Ureter (tissue), 1 donor: Measurements from ENCODE around the gene PAN2. TPM values are rescaled to one million over a fixed set of nuclear protein-coding genes. Genes with fewer than 3 reads are reported as not detected.
A peak's percentile ranks its signal among the peaks of the same experiment; 100 is the strongest.

Experiments
- DNase-seq: peaks from one replicate; pipeline ENCODE4 v3.0.0-alpha.2; 2020; ENCODE audit warnings: low spot score
- total RNA-seq: library from RNA; stranded (reverse); gene quantifications from one replicate; pipeline ENCODE4 v1.2.4, GENCODE V29; 2023
- donor health status: DM: yes; HTN: yes; CAD: no.

The PAN2 gene, protein sequence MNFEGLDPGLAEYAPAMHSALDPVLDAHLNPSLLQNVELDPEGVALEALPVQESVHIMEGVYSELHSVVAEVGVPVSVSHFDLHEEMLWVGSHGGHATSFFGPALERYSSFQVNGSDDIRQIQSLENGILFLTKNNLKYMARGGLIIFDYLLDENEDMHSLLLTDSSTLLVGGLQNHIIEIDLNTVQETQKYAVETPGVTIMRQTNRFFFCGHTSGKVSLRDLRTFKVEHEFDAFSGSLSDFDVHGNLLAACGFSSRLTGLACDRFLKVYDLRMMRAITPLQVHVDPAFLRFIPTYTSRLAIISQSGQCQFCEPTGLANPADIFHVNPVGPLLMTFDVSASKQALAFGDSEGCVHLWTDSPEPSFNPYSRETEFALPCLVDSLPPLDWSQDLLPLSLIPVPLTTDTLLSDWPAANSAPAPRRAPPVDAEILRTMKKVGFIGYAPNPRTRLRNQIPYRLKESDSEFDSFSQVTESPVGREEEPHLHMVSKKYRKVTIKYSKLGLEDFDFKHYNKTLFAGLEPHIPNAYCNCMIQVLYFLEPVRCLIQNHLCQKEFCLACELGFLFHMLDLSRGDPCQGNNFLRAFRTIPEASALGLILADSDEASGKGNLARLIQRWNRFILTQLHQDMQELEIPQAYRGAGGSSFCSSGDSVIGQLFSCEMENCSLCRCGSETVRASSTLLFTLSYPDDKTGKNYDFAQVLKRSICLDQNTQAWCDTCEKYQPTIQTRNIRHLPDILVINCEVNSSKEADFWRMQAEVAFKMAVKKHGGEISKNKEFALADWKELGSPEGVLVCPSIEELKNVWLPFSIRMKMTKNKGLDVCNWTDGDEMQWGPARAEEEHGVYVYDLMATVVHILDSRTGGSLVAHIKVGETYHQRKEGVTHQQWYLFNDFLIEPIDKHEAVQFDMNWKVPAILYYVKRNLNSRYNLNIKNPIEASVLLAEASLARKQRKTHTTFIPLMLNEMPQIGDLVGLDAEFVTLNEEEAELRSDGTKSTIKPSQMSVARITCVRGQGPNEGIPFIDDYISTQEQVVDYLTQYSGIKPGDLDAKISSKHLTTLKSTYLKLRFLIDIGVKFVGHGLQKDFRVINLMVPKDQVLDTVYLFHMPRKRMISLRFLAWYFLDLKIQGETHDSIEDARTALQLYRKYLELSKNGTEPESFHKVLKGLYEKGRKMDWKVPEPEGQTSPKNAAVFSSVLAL
- total RNA-seq, result 103 TPM

DNA sequence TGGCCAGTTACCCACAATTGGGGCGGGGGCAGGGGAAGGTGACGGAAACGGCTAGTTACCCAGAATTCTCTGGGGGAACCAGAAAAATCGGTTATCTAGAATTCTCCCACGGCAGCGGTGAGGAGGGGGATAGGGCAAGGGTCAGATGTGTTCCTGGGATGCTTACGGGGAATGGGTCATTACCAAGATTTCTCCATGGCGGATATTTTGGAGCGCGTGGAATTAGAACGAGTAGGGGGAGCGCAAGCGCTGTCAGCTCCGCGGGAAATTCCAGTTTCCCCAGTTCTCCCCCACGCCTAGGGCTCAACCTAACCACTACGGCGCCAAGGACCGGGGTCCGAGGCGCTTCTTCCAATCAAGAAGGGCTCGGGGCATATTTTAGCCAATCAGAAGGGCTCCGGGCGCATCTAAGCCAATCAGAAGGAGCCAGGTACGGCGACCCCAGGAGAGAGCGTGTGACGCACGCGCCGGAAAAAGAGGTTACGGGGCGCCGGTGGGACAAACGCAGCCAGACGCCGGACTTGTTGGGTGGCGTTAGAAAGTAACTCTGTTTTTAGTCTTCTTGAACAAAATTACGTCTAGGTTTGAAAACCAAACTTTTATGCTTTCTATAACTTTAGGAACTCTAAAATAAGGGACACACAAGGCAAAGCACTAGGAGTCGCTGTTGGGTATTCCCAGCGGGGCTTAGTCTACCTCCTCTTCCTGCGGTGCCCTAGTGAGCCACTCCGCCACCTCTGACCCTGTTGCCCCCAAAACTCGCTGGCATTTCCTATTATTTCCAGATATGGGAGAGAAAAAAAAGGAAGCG lies at the start of gene PAN2:
Gene PAN2 (minus strand): TSS at position 322 of the 811 bp plus-strand sequence. CDS start 906 bp downstream, outside the sequence.
- peak; percentile 98 for DNase-seq

- no peak for DNase-seq
Observed at GRCh38 chr12:56382611-56383010, 48.8 kb upstream of the PAN2 start.

- no peak for DNase-seq
Observed at GRCh38 chr12:56377989-56378316, 44.2 kb upstream of the PAN2 start.

DNA sequence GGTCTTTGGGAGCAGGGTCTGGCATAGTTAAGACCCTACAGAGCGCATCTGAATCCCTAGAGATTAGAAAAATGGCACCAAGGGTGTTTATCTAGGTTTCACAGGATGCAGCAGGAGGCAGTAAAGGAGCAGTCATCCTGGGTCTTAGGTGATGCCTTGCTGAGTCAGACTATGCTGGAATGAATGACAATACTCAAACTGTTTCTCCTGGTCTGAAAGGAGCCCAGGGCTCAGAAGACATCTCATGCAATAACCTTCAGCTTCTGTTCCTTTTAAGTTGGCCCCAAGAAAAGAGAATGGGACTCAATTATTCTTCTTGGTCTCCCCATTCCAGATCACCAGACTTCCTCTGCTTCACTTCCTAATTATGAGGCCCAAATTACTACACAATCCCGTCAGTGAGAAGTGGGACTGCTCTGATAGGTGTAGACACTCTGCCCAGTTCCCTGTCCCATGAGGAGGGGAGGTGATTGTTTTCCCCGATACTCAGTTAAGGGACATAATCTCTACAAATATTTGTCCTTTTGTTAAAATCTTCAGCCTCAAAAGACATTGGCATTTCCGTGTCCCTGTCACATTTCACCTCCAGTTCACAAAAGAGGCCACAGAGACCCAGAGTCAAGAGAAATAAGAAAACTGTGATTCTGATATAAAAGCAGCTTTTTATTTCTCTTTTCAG lies 43.6 kb upstream of the PAN2 start:
- no peak for DNase-seq

GRCh38 chr12:56375598-56376434 lies 42.0 kb upstream of the PAN2 start:
- peak; percentile 12 for DNase-seq

DNA sequence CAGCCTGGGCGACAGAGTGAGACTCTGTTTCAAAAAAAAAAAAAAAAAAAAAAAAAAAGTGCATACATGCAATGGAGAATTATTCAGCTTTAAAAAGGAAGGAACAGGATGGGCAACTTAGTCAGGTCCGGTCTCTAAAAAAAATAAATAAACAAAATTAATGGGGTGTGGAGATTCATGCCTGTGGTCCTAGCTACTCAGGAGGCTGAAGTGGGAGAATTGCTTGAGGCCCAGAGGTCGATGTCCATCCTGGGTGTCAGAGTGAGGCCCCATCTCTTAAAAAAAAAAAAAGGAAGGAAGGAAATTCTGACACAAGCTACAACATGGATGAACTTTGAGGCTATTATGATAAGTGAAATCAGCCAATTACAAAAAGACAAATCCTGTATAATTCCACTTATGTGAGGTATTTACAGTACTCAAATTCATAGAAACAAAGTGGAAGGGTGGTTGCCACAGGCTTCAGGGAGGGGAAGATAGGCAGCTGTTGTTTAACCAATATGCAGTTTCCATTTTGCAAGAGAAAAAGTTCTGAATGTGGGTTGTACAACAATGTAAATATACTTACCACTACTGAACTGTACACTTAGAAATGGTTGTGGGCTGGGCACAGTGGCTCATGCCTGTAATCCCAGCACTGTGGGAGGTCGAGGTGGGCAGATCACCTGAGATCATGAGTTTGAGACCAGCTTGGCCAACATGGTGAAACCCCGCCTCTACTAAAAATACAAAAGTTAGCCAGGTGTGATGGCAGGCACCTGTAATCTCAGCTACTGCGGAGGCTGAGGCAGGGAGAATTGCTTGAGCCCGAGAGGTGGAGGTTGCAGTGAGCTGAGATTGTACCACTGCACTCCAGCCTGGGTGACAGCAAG lies 41.2 kb upstream of the PAN2 start:
- DNase-seq, result no peak

GRCh38 chr12:56373515-56373914 lies 39.7 kb upstream of the PAN2 start:
- DNase-seq, result no peak

GRCh38 chr12:56366948-56367347 lies 33.1 kb upstream of the PAN2 start:
- DNase-seq, result no peak

DNA sequence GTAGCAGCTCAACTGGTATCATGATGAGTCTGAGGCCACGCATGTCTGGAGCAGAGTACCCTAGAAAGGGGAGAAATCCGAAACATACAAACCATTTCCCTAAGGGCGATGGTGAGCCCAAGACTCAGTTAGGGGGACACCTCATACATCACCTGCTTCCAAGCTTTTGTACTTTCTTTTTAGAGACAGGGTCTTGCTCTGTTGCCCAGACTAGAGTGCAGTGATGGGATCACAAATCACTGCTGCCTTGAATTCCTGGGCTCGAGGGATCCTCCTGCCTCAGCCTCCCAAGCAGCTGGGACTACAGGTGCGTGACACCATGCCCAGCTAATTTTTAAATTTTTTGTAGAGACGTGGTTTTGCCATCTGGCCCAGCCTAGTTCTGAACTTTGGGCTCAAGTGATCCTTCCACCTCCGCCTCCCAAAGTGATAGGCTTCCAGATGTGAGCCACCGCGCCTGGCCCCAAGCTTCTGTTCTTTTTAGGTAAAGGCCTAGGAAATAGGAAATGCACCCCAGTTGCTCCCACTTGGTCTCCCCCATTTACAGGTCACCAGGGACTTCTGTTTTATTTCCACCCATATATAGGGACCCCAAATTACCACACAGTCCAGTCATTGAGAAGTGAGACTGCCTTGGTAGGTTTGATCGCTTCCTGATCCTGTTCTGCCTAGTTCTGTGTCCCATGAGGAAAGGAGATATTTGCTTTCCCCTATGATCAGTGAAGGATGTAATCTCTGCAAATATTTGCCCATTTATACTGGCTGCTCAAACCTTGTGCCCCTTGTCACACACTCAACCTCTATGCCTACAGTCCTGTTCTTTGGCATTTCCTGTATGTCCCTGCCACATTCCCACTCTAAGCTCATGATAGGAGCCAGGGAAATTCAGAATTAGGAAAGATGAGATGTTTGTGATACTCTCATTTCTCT lies 28.6 kb upstream of the PAN2 start, which contains the start of gene APOF:
Gene APOF (minus strand): TSS at position 728 of the 930 bp plus-strand sequence. CDS start 112 bp downstream, at position 616.
- no peak for DNase-seq

- DNase-seq, result no peak
Observed at GRCh38 chr12:56361487-56362129, 27.8 kb upstream of the PAN2 start.

GRCh38 chr12:56359851-56360767 lies 26.3 kb upstream of the PAN2 start, which contains the start of gene STAT2:
STAT2 (minus strand) TSS chr12:56360107; CDS start chr12:56356571, 3,536 bp downstream.
- peak; percentile 100 for DNase-seq

- no peak for DNase-seq
Observed at GRCh38 chr12:56358836-56359532, 25.2 kb upstream of the PAN2 start.

- DNase-seq, result no peak
Observed at GRCh38 chr12:56351325-56351724, 17.5 kb upstream of the PAN2 start.

DNA sequence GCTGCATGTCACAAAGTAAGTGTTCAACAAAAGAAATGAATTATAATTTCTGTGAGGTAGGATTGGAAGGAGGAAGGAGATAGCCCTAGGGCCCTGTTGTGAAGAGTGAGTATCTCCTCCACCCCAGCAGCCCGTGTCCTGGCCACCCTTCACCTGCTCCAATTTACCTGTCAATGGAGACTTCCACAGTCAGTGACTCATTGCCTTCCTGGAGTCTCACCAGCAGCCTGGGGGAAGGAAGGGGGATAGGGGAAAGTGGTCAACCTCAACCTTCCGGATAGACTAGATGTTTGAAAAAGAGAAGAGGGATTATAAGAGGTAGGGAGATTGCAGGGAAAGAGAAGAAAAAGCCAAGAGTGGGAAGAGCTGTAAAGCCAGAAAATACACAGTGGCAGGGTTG lies 16.9 kb upstream of the PAN2 start:
- DNase-seq, result no peak

GRCh38 chr12:56348776-56349175 lies 15.0 kb upstream of the PAN2 start:
- no peak for DNase-seq
